Measurements from ENCODE around the gene SLC37A1. TPM values are rescaled to one million over a fixed set of nuclear protein-coding genes. Genes with fewer than 3 reads are reported as not detected.

The SLC37A1 gene
- total RNA-seq, 1 donor from 2014 or later, result 23.0 TPM

DNA sequence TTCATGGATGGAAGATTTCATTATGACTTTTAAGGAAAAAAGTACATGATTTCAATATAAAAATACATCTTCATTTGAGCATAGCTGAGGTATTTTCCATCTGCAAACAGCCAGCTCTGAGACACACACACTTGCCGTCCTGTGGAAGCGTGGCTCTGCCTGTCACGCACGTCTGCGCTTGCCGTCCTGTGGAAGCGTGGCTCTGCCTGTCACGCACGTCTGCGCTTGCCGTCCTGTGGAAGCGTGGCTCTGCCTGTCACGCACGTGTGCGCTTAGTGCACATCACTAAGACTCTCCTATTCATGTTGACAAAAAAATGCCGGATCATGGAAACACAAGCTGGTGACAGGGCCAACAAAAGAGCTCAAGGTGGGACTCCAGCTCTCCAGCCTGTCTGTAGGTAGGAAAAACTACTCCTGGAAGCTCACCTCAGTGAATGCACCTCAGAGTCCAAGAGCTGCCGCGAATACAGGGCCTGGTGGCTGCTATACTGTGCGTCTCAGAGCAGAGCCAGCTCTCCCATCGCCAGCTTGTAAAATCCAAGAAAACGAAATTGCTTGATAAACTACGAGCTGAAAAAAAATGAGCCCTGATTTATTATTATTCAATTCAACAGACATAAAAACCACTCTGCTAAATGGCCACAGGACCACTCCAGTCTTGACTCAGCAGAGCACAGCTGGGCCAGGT lies 69.3 kb downstream of the SLC37A1 start:
- Mint-ChIP-seq H3K27me3 (no peaks in the 10 kb centered on the region), H3K4me1 (no peaks in the 10 kb centered on the region), H3K9me3 (no peaks in the 10 kb centered on the region), H3K4me3 (no peak overlapping the region), H3K27ac (no peak overlapping the region), H3K36me3 (ENCODE audit: low read depth) (no peaks in the 10 kb centered on the region)
- no peak for DNase-seq
- intact Hi-C loops (cut with micrococcal nuclease), result no loop called here

DNA sequence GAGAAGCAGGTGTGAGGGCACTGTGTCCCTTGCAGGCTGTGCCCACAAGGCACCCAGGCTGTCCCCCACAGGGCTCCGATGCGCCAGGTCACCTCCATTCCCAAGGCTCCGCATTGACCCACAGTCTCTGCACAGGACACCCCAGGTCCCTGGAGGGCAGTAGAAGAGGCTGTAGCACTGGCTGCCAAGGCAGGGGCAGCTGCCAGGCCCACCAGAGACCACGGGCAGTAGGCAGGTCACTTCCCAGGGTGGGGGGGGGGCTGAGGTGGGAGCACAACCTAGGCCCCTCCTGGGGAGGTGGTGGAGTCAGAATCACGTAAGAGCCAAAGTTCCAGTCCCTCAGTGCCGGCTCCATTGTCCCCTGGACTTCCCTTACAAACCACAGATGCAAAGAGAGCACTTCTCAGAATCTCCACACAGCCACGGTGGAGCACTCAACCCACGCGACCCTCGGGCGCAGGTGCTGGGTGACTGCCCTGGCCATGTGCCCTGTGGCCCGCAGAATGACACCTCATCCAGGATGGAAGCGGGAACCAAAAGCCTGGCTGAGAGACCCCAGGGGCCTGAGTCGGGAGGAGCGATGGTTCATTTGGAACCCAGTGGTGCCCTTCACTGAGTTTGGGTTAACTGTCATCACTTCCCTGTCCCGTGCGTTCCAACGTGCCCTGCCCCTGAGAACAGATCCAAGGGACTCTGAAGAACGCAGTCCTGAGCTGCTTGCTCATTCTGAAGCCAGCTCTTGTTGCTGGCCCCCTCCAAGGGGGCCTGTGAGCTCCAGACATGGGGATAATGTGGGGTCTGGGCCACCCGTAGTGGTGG lies 70.0 kb downstream of the SLC37A1 start:
- Mint-ChIP-seq H3K4me3 (no peak overlapping the region), H3K4me1 (no peaks in the 10 kb centered on the region), H3K36me3 (ENCODE audit: low read depth) (no peaks in the 10 kb centered on the region), H3K9me3 (no peaks in the 10 kb centered on the region), H3K27ac (no peak overlapping the region), H3K27me3 (no peaks in the 10 kb centered on the region)
- intact Hi-C loops (cut with micrococcal nuclease), result no loop called here
- DNase-seq, result no peak

DNA sequence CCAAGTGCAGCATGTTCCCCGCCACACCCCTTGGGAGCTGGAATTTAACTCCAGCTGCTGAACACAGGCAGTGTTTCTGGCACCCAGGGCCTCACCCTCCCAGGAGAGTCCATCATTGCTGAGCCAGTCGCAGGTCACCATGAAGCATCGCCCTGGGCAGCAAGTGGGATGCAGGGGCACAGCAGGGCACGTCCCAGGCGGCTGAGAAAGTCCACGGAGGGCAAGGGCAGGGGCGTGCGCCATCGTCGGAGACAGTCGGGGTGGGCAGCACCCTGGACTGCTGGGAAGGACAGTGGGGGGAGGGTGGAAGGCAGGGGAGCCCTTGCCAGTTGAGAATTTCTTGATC lies 70.6 kb downstream of the SLC37A1 start:
- H3K9me3 Mint-ChIP-seq, result no peaks in the 10 kb centered on the region
- no peak overlapping the region for H3K4me3 Mint-ChIP-seq
- H3K4me1 Mint-ChIP-seq, result no peaks in the 10 kb centered on the region
- H3K27me3 Mint-ChIP-seq, result no peaks in the 10 kb centered on the region
- intact Hi-C loops (cut with micrococcal nuclease), result no loop called here
- H3K36me3 Mint-ChIP-seq (ENCODE audit: low read depth), result no peaks in the 10 kb centered on the region
- no peak overlapping the region for H3K27ac Mint-ChIP-seq
- DNase-seq, result no peak

DNA sequence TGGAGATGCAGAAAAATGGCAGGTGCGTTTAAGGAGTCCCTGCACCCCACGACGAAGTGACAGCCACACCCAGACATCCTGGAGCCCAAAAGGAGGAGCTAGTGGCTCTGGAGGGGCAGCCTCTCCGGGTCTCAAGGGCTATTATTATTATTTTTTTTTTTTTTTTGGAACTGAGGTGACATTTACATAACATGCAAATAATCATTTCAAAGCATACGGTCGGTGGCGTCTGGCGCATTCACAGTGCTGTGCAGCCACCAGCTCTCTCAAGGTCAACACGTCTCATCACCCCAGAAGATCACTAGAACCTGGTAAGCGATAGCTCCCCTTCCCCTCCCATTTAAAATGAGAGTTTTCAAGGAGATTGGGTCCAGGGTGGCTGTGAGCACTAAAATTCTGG lies 72.2 kb downstream of the SLC37A1 start:
- intact Hi-C loops (cut with micrococcal nuclease), result no loop called here
- Mint-ChIP-seq H3K27ac (no peak overlapping the region), H3K9me3 (no peaks in the 10 kb centered on the region), H3K27me3 (no peaks in the 10 kb centered on the region), H3K4me1 (peaks cover 5% of the 10 kb centered on the region), H3K4me3 (no peak overlapping the region), H3K36me3 (ENCODE audit: low read depth) (no peaks in the 10 kb centered on the region)
- no peak for DNase-seq

DNA sequence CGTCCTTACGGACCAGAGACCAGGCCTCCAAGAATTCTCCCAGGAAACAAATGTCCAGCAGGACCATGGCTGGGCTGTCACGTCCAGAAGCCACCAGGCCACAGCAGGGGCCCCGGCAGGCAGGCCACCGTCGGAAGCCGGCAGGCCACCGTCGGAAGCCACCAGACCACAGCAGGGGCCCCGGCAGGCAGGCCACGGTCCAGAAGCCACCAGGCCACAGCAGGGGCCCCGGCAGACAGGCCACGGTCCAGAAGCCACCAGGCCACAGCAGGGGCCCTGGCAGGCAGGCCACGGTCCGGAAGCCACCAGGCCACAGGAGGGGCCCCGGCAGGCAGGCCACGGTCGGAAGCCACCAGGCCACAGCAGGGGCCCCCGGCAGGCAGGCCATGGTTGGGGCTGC lies 72.8 kb downstream of the SLC37A1 start:
- Mint-ChIP-seq H3K36me3 (ENCODE audit: low read depth) (no peaks in the 10 kb centered on the region), H3K4me3 (no peak overlapping the region), H3K27ac (no peak overlapping the region), H3K9me3 (no peaks in the 10 kb centered on the region), H3K4me1 (peaks cover 11% of the 10 kb centered on the region), H3K27me3 (no peaks in the 10 kb centered on the region)
- no peak for DNase-seq
- intact Hi-C loops (cut with micrococcal nuclease), result no loop called here

DNA sequence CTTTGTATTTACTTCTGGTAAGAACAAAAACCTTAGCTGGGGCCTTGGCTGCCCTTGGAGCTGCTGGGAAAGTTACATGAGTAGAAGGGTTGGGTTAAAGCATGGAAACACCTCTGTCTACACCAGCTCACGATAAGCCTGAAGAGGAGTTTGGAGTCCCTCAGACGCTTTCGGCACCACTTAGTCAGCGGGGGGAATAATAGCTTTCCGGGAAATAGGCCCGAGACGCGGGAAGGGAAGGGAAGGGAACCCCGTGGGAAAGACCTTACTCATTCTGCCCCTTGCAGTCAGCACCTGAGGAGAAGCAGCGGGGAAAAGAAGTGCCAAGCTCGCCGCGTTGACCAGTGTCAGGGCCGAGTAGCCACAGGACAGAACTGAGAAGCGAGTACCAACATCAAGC lies 73.4 kb downstream of the SLC37A1 start:
- no peak for DNase-seq
- no peaks in the 10 kb centered on the region for H3K27me3 Mint-ChIP-seq
- no peaks in the 10 kb centered on the region for H3K9me3 Mint-ChIP-seq
- no peak overlapping the region for H3K4me3 Mint-ChIP-seq
- H3K27ac Mint-ChIP-seq, result no peak overlapping the region
- no peaks in the 10 kb centered on the region for H3K36me3 Mint-ChIP-seq (ENCODE audit: low read depth)
- H3K4me1 Mint-ChIP-seq, result peaks cover 11% of the 10 kb centered on the region
- intact Hi-C loops (cut with micrococcal nuclease), result no loop called here

DNA sequence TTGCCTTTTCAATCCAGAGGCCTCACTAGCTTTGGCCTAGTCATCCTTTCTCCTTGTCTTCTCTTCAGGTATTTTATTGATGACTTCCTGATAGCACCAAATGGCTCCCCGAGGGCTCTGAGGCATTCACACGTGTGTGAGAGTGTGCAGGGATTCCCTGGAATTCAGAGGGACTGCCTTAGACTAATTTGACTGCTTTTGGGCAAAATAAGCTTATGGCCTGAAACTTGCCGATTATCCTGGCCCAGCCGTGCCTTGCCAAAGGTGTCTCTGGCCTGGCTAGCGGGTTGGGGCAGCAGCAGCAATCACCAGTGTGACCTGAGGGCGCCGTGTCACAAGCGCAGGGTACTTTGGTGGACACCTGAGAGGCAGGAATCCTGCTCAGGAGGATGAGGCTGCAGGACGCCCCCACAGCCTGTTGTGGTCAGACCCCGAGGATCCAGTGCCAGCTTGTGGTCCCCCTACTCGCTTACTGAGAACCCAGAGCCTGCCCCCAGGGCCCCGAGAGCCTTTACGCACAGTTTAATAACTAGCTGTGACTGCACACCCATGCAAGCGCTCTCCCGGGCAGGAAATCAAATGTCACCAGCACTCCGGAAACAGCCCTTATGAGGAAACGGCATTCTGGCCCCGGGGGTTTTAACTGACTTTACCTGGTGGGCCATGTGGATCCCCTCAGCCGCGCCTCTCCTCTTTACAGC lies 76.9 kb downstream of the SLC37A1 start:
- H3K4me1 Mint-ChIP-seq, result peaks cover 15% of the 10 kb centered on the region
- intact Hi-C loops (cut with micrococcal nuclease), result loop anchor here (5.0 to 10.0 kb wide), 2 partner anchors 76 to 302 kb away; partner anchors contain the start of genes NDUFV3 and SLC37A1
- H3K9me3 Mint-ChIP-seq, result no peaks in the 10 kb centered on the region
- peaks cover 2% of the 10 kb centered on the region for H3K27me3 Mint-ChIP-seq
- peak; percentile 73 for DNase-seq
- no peak overlapping the region for H3K27ac Mint-ChIP-seq
- H3K36me3 Mint-ChIP-seq (ENCODE audit: low read depth), result no peaks in the 10 kb centered on the region
- no peak overlapping the region for H3K4me3 Mint-ChIP-seq

DNA sequence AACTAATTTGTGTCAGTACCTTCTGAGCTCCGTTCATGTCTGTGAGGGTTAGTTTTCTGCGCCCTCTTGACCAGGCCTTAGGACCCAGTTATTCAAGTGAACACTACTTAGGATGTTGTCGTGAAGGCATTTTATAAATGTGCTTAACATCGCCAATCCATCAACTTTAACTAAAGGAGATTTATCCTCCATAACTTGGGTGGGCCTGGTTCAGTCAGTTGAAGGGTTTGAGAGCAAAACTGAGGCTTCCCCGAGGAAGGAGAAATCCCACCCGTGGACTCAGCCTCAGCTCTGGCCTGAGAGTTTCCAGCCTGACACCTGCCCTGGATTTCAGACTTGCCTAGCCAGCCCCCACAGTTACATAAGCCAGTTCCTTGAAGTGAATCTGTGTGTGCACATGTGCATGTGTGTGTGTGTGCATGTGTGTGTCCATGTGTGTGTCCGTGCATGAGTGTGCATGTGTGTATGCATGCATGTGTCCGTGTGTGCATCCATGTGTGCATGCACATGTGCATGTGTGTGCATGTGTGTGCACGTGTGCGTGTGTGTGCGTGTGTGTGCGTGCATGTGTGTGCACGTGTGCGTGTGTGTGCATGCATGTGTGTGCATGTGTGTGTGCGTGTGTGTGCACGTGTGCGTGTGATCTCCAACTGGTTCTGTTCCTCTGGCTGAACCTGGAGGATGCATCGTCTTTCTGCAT lies 77.7 kb downstream of the SLC37A1 start:
- H3K27ac Mint-ChIP-seq, result no peak overlapping the region
- no peaks in the 10 kb centered on the region for H3K9me3 Mint-ChIP-seq
- no peak for DNase-seq
- H3K27me3 Mint-ChIP-seq, result peaks cover 2% of the 10 kb centered on the region
- H3K36me3 Mint-ChIP-seq (ENCODE audit: low read depth), result no peaks in the 10 kb centered on the region
- H3K4me1 Mint-ChIP-seq, result peaks cover 15% of the 10 kb centered on the region
- no peak overlapping the region for H3K4me3 Mint-ChIP-seq
- intact Hi-C loops (cut with micrococcal nuclease), result loop anchor here (5.0 to 10.0 kb wide), 2 partner anchors 77 to 301 kb away; partner anchors contain the start of genes NDUFV3 and SLC37A1

DNA sequence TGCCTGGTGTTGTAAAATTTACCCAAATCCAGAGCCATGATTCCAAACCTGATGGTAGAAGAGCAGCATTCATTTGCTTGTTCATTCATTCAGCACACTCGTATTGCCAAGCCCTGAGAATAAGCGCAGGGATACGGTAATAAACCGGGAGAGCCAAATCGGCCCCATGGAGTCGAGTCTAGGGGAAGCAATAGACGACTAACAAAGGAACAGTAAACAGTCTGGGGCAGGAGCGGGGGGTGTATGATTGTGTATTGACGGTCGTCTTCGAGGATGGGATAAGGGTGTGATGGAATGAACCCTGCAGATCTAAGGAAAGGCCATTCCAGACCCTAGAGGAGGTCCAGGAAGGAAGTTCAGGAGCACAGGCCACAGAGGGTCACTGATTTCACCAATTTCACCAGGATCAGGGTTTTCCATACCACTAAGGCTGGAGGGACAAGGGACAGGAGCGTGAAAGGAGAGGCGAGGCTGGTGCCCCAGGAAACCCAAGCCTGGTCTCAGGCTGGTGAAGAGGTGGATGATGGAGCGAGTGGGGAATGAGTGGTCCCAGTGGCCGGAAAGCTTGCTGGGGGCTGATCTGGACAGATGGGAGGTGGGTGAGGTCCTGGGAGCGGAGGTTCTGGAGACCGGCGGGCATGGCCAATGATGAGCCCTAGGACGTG lies 78.6 kb downstream of the SLC37A1 start:
- H3K4me3 Mint-ChIP-seq, result no peak overlapping the region
- H3K27me3 Mint-ChIP-seq, result peaks cover 2% of the 10 kb centered on the region
- peaks cover 15% of the 10 kb centered on the region for H3K4me1 Mint-ChIP-seq
- no peak for DNase-seq
- intact Hi-C loops (cut with micrococcal nuclease), result loop anchor here (2.0 to 10.0 kb wide), 4 partner anchors 77 to 300 kb away; partner anchors contain the start of genes NDUFV3 and SLC37A1
- H3K9me3 Mint-ChIP-seq, result no peaks in the 10 kb centered on the region
- no peaks in the 10 kb centered on the region for H3K36me3 Mint-ChIP-seq (ENCODE audit: low read depth)
- no peak overlapping the region for H3K27ac Mint-ChIP-seq

DNA sequence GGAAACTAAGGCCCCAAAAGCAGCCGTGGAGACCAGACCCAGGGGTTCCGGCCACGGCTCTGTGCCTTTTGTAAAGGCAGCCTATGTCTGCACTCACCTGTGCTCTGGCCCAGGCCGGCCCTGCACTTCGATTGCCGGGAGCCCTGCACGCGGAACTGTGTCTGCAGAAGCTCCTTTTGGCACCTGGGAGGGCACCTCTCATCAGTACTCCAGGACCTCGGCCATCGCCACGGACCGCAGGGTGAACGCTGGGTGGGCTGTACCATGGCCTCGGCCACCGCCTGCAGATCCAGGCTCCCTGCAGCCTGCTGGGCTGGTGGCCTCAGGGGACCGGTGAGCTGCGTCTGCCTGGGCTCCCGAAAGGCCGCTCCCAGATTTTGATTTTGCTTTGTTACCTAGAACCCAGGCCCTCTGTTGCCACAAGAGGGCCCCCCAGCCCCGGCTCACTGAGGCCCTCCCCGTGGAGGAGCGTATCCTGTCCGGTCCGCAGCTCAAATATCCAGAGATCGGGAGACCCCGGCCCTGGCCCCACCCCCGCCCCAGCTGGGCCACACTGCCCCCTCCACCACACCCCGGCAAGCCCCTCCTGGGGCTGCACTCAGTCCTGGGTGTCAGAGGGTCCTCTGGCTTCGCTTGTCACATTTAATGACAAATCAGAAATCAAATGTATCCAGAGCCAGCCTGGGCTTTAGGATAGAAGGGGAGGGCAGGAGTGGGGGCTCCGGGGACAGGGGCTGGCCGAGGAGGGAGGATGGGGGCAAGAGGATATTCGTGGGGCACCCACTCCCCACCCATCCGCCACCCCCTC lies 79.6 kb downstream of the SLC37A1 start:
- Mint-ChIP-seq H3K9me3 (no peaks in the 10 kb centered on the region), H3K4me3 (no peak overlapping the region), H3K4me1 (peaks cover 15% of the 10 kb centered on the region), H3K27me3 (peaks cover 2% of the 10 kb centered on the region), H3K27ac (no peak overlapping the region), H3K36me3 (ENCODE audit: low read depth) (no peaks in the 10 kb centered on the region)
- DNase-seq, result peak; percentile 90
- intact Hi-C loops (cut with micrococcal nuclease), result loop anchor here (2.0 to 10.0 kb wide), 4 partner anchors 78 to 299 kb away; partner anchors contain the start of genes NDUFV3 and SLC37A1

DNA sequence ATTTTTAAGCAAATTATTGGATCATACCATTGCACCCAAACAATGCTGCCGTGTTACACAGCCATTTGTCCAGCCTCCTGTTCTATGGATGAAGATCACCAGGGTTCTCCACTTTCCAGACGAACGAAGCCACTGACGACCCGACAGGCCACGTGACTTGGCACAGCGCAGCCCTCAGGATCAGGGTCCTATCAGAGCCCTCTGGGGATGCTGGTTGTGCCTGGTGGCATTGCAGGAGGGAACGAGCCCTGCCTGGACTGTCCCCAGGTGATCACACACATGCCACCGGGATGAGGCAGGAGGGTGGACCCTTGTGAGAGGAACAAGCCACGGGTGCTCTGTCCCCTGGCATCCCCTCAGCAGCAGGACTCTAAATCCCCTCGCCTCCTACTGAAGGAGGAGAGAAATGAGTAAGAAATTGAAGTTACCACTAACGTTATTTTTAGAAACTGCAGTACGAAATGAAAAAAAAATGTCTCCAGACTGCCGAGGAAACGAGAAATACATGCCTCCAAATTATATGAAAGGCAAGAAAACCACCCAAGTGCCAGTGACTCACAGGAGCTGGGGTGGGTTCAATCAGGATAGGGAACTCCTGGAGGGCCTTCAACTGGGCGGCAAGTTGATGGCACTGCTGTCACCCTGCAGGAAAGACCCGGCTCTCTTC lies 81.1 kb downstream of the SLC37A1 start:
- no peak overlapping the region for H3K4me3 Mint-ChIP-seq
- no peak for DNase-seq
- no peaks in the 10 kb centered on the region for H3K36me3 Mint-ChIP-seq (ENCODE audit: low read depth)
- H3K9me3 Mint-ChIP-seq, result no peaks in the 10 kb centered on the region
- no peak overlapping the region for H3K27ac Mint-ChIP-seq
- peaks cover 15% of the 10 kb centered on the region for H3K4me1 Mint-ChIP-seq
- peaks cover 2% of the 10 kb centered on the region for H3K27me3 Mint-ChIP-seq
- intact Hi-C loops (cut with micrococcal nuclease), result loop anchor here (5.0 to 10.0 kb wide), 2 partner anchors 80 to 298 kb away; partner anchors contain the start of genes NDUFV3 and SLC37A1

All from activated CD4-positive, alpha-beta T cell treated with anti-CD3 and anti-CD28 coated beads, Interleukin-2, amount 10 ng/mL, durations not matched to agents 24 days and 14 days (primary cell).